ENCODE data around the gene C2CD3.
"Not testable (repeated sequence)": the region's sequence is repeated elsewhere in the genome, so short reads cannot be mapped to it uniquely, and the experiment has no call there.

C2CD3 gene

GRCh38 chr11:73996161-73996747, 174.5 kb downstream of the C2CD3 start:
- Mint-ChIP-seq H3K27me3 (no peaks in the 10 kb centered on the region), H3K27ac (peak overlapping the region; percentile 94), H3K4me3 (no peak overlapping the region), H3K4me1 (peaks cover 32 to 76% of the 10 kb centered on the region in 2 donors), H3K9me3 (no peaks in the 10 kb centered on the region), H3K36me3 (peaks cover 0 to 2% of the 10 kb centered on the region in 2 donors)
- ATAC-seq (replicated peaks) (no peak), DNase-seq (no peak)

- peaks cover 32 to 79% of the 10 kb centered on the region in 2 donors for H3K4me1 Mint-ChIP-seq
- no peaks in the 10 kb centered on the region for H3K9me3 Mint-ChIP-seq
- H3K27ac Mint-ChIP-seq = peak overlapping the region; percentile 94
- H3K4me3 Mint-ChIP-seq = peak overlapping the region in 1 of 2 donors; percentile 19
- ATAC-seq (replicated peaks) (peak; percentile 56 to 57), DNase-seq (no peak)
- no peaks in the 10 kb centered on the region for H3K27me3 Mint-ChIP-seq
- H3K36me3 Mint-ChIP-seq = no peaks in the 10 kb centered on the region
Measured at GRCh38 chr11:73995731-73996130, 175.1 kb downstream of the C2CD3 start.

GRCh38 chr11:73995247-73995646, 175.6 kb downstream of the C2CD3 start:
- DNase-seq (no peak), ATAC-seq (replicated peaks) (peak; percentile 73 to 75)
- H3K27me3 Mint-ChIP-seq = no peaks in the 10 kb centered on the region
- H3K36me3 Mint-ChIP-seq = no peaks in the 10 kb centered on the region
- peak overlapping the region; percentile 19 to 35 for H3K4me3 Mint-ChIP-seq
- H3K9me3 Mint-ChIP-seq = no peaks in the 10 kb centered on the region
- peaks cover 32 to 79% of the 10 kb centered on the region in 2 donors for H3K4me1 Mint-ChIP-seq
- H3K27ac Mint-ChIP-seq = peak overlapping the region; percentile 94

GRCh38 chr11:73991471-73992006, 179.3 kb downstream of the C2CD3 start:
- DNase-seq = no peak
- Mint-ChIP-seq H3K27me3 (no peaks in the 10 kb centered on the region), H3K4me3 (peak overlapping the region; percentile 46 to 48), H3K36me3 (no peaks in the 10 kb centered on the region), H3K27ac (peak overlapping the region; percentile 81), H3K4me1 (peaks cover 20 to 45% of the 10 kb centered on the region in 2 donors), H3K9me3 (no peaks in the 10 kb centered on the region)
- peak; percentile 71 for ATAC-seq (replicated peaks)

- ATAC-seq (replicated peaks) (no peak), DNase-seq (no peak)
- Mint-ChIP-seq H3K4me1 (peaks cover 18 to 37% of the 10 kb centered on the region in 2 donors), H3K27me3 (no peaks in the 10 kb centered on the region), H3K4me3 (no peak overlapping the region), H3K9me3 (no peaks in the 10 kb centered on the region), H3K27ac (no peak overlapping the region), H3K36me3 (no peaks in the 10 kb centered on the region)
Measured at GRCh38 chr11:73990730-73991129, 180.1 kb downstream of the C2CD3 start.

GRCh38 chr11:73989156-73989555, 181.6 kb downstream of the C2CD3 start:
- H3K27ac Mint-ChIP-seq = no peak overlapping the region
- no peaks in the 10 kb centered on the region for H3K9me3 Mint-ChIP-seq
- peaks cover 15 to 25% of the 10 kb centered on the region in 2 donors for H3K4me1 Mint-ChIP-seq

GRCh38 chr11:73988227-73988626, 182.6 kb downstream of the C2CD3 start:
- no peaks in the 10 kb centered on the region for H3K27me3 Mint-ChIP-seq
- H3K27ac Mint-ChIP-seq = no peak overlapping the region
- H3K4me3 Mint-ChIP-seq = no peak overlapping the region
- H3K9me3 Mint-ChIP-seq = no peaks in the 10 kb centered on the region
- H3K36me3 Mint-ChIP-seq = no peaks in the 10 kb centered on the region
- H3K4me1 Mint-ChIP-seq = peaks cover 22 to 31% of the 10 kb centered on the region in 2 donors
- ATAC-seq (replicated peaks) (no peak), DNase-seq (no peak)

More at GRCh38 chr11:73989156-73989555, 181.6 kb downstream of the C2CD3 start:
- Mint-ChIP-seq H3K4me3 (no peak overlapping the region), H3K27me3 (no peaks in the 10 kb centered on the region), H3K36me3 (no peaks in the 10 kb centered on the region)
- ATAC-seq (replicated peaks) (no peak), DNase-seq (no peak)

GRCh38 chr11:73985661-73986060, 185.1 kb downstream of the C2CD3 start:
- not testable (repeated sequence) for H3K4me3 Mint-ChIP-seq; H3K27me3 Mint-ChIP-seq; H3K9me3 Mint-ChIP-seq; ATAC-seq (replicated peaks); DNase-seq
- Mint-ChIP-seq H3K4me1 (peaks cover 18 to 19% of the 10 kb centered on the region in 2 donors), H3K27ac (peak overlapping the region; percentile 42), H3K36me3 (peaks cover 20 to 23% of the 10 kb centered on the region in 2 donors)

GRCh38 chr11:73983741-73984538, 186.9 kb downstream of the C2CD3 start:
- Mint-ChIP-seq H3K9me3 (no peaks in the 10 kb centered on the region), H3K27me3 (no peaks in the 10 kb centered on the region), H3K4me1 (peaks cover 33 to 35% of the 10 kb centered on the region in 2 donors), H3K36me3 (peaks cover 31 to 38% of the 10 kb centered on the region in 2 donors), H3K27ac (peak overlapping the region; percentile 100), H3K4me3 (peak overlapping the region; percentile 97 to 100)
- DNase-seq = no peak
- no peak for ATAC-seq (replicated peaks)

GRCh38 chr11:73982990-73983740, 187.6 kb downstream of the C2CD3 start:
- peaks cover 35 to 39% of the 10 kb centered on the region in 2 donors for H3K4me1 Mint-ChIP-seq
- ATAC-seq (replicated peaks) (peak; percentile 74 to 79), DNase-seq (peak; percentile 95)

GRCh38 chr11:73982595-73982989, 188.2 kb downstream of the C2CD3 start, which contains the start of gene UCP2:
Gene UCP2 (minus strand): TSS chr11:73982843. CDS start chr11:73978378, 4,465 bp downstream.
- ATAC-seq (replicated peaks) (peak; percentile 62 to 69), DNase-seq (peak; percentile 74)
- Mint-ChIP-seq H3K27me3 (no peaks in the 10 kb centered on the region), H3K9me3 (no peaks in the 10 kb centered on the region), H3K4me3 (peak within 1 kb of the TSS; percentile 97 to 100), H3K4me1 (peaks cover 35 to 41% of the 10 kb centered on the region in 2 donors), H3K27ac (peak within 1 kb of the TSS; percentile 100), H3K36me3 (peaks cover 41 to 51% of the 10 kb centered on the region in 2 donors)

More at GRCh38 chr11:73982990-73983740, 187.6 kb downstream of the C2CD3 start:
- Mint-ChIP-seq H3K36me3 (peaks cover 39 to 45% of the 10 kb centered on the region in 2 donors), H3K4me3 (peak overlapping the region; percentile 97 to 100), H3K27me3 (no peaks in the 10 kb centered on the region), H3K27ac (peak overlapping the region; percentile 100), H3K9me3 (no peaks in the 10 kb centered on the region)

GRCh38 chr11:73981051-73981805, 189.6 kb downstream of the C2CD3 start:
- H3K4me3 Mint-ChIP-seq = peak overlapping the region; percentile 97 to 100
- peaks cover 44 to 54% of the 10 kb centered on the region in 2 donors for H3K4me1 Mint-ChIP-seq
- H3K9me3 Mint-ChIP-seq = no peaks in the 10 kb centered on the region
- peak overlapping the region; percentile 98 for H3K27ac Mint-ChIP-seq
- H3K36me3 Mint-ChIP-seq = peaks cover 51 to 65% of the 10 kb centered on the region in 2 donors
- ATAC-seq (replicated peaks) = no peak
- no peak for DNase-seq
- no peaks in the 10 kb centered on the region for H3K27me3 Mint-ChIP-seq

All from stimulated activated naive B cell treated with anti-CD40 and anti-IgM and Interleukin-4, amounts not matched to agents 10 μg/mL and 1 μg/mL and 100 μg/mL, for 72 hours (primary cell).